Transverse colon (tissue), 4 donors: ENCODE data around the gene LPAR1. TPM values are rescaled to one million over a fixed set of nuclear protein-coding genes. Genes with fewer than 3 reads are reported as not detected.

Source experiments
- DNase-seq: peaks from one replicate; pipeline ENCODE4 v3.0.0-alpha.2; 2019
- H3K27ac ChIP-seq, 4 donors: fragments of 200-600 bp; sonication (generic); 2 replicates each; pipeline ENCODE4 v1.5.1; 2016 to 2018; ENCODE audit warnings: inconsistent platforms in 4 of 4
- H3K27me3 ChIP-seq: fragments of 200-600 bp; sonication (generic); 2 replicates; pipeline ENCODE4 v1.5.1; 2017; ENCODE audit warnings: inconsistent platforms
- H3K36me3 ChIP-seq, 4 donors: fragments of 200-600 bp; sonication (generic); 2 replicates each; pipeline ENCODE4 v1.5.1; 2017 to 2019; ENCODE audit warnings: inconsistent platforms in 4 of 4
- H3K4me1 ChIP-seq, 4 donors: fragments of 200-600 bp; sonication (generic); 2 replicates each; pipeline ENCODE4 v1.5.1; 2017 to 2020; ENCODE audit warnings: inconsistent platforms in 4 of 4
- H3K4me3 ChIP-seq, 4 donors: fragments of 200-600 bp; sonication (generic); 1 replicate in 1 of 4; 2 replicates in 3 of 4; pipeline versions ENCODE4 v1.5.1 to v1.6.1; 2017 to 2019; ENCODE audit warnings: inconsistent platforms in 4 of 4
- H3K9me3 ChIP-seq, 2 donors: fragments of 200-600 bp; sonication (generic); 2 replicates each; pipeline ENCODE4 v1.5.1; 2017 to 2019; ENCODE audit warnings: inconsistent platforms in 2 of 2
- CTCF ChIP-seq, 5 experiments: fragments of 200-600 bp in 3 of 5; fragments of 450-650 bp in 2 of 5; sonication (generic) in 3 of 5; IDR thresholded peaks; 1 replicate in 2 of 5; 2 replicates in 3 of 5; pipeline ENCODE4 v1.5.1; 2016 to 2017; ENCODE audit warnings: antibody characterized with exemption in 5 of 5, inconsistent platforms in 3 of 5, mild to moderate bottlenecking in 2 of 5, moderate library complexity in 1 of 5
- EP300 ChIP-seq: sonication (generic); formaldehyde crosslinking; IDR thresholded peaks from one replicate; pipeline ENCODE4 v1.6.1; 2017; ENCODE audit warnings: antibody characterized with exemption, low read depth
- POLR2A ChIP-seq: fragments of 450-650 bp; IDR thresholded peaks from one replicate; pipeline ENCODE4 v1.6.1; 2016; ENCODE audit warnings: antibody characterized with exemption, mild to moderate bottlenecking, moderate library complexity
- POLR2AphosphoS5 ChIP-seq, 3 donors: sonication (generic); formaldehyde crosslinking; IDR thresholded peaks; one replicate each; pipeline ENCODE4 v1.6.1; 2016; ENCODE audit warnings: antibody characterized with exemption in 3 of 3
- WGBS, 2 donors: methylation state at CpG; one replicate each; pipeline ENCODE4 v1.1.5; 2018; ENCODE audit warnings: low coverage in 1 of 2; 5-methylcytosine and 5-hydroxymethylcytosine counted together
- in situ Hi-C, 4 donors: fragments of 200-750 bp; cut with MboI; loops; one replicate each; pipeline versions ENCODE4 v1.15.0 to v1.15.1; 2017; ENCODE audit warnings: low sequenced_read_pairs in 3 of 4, low pct_ligation_motif_present in 1 of 4, low pct_unique_long_range_greater_than_20kb in 1 of 4
- intact Hi-C: fragments of 100-400 bp; cut with DNase I; formaldehyde crosslinking; loops from one replicate; pipeline ENCODE4 v1.15.1; 2023; ENCODE audit warnings: low total_unique reads
- total RNA-seq, 4 donors: library from RNA; depleted of rRNA; stranded (reverse); fragments of >200 nt; gene quantifications; one replicate each; pipeline ENCODE4 v1.1.0, GENCODE V29; 2016

LPAR1 gene
- total RNA-seq, 4 donors from 2014 or later: 27.1 to 34.4 (median 28.7) TPM

- H3K4me1 ChIP-seq: peaks cover 0 to 9% (median 0%) of the 10 kb centered on the region in 4 donors
- WGBS, 2 donors: 67 to 73% methylated on average over 1 to 7 of the region's 7 CpGs
- in situ Hi-C loops (no loop called here), intact Hi-C loops (no loop called here)
- no peaks in the 10 kb centered on the region for H3K36me3 ChIP-seq
- TF ChIP-seq POLR2A (no peak), POLR2AphosphoS5 (IDR thresholded peaks at IDR 0.05) (no peak), CTCF (IDR thresholded peaks at IDR 0.05) (no peak), EP300 (no peak)
- peak; percentile 16 for DNase-seq
- no peak overlapping the region for H3K4me3 ChIP-seq
- peak overlapping the region in 3 of 4 donors; percentile 9 to 33 (median 26) for H3K27ac ChIP-seq
- no peaks in the 10 kb centered on the region for H3K27me3 ChIP-seq
- H3K9me3 ChIP-seq: no peaks in the 10 kb centered on the region
Observed at GRCh38 chr9:110895147-110895905, 142.9 kb downstream of the LPAR1 start.

- Histone ChIP-seq H3K9me3 (no peaks in the 10 kb centered on the region), H3K4me1 (peaks cover 0 to 9% (median 0%) of the 10 kb centered on the region in 4 donors), H3K27me3 (no peaks in the 10 kb centered on the region), H3K27ac (peak overlapping the region in 3 of 4 donors; percentile 6 to 30 (median 9)), H3K36me3 (no peaks in the 10 kb centered on the region), H3K4me3 (no peak overlapping the region)
- 80 to 84% methylated on average over 4 to 5 of the region's 5 CpGs for WGBS, 2 donors
- in situ Hi-C loops (no loop called here), intact Hi-C loops (no loop called here)
- TF ChIP-seq POLR2A (no peak), CTCF (IDR thresholded peaks at IDR 0.05) (no peak), EP300 (no peak), POLR2AphosphoS5 (IDR thresholded peaks at IDR 0.05) (no peak)
- no peak for DNase-seq
Observed at GRCh38 chr9:110894731-110895130, 143.5 kb downstream of the LPAR1 start.

GRCh38 chr9:110892689-110893088 is 145.6 kb downstream of the LPAR1 start:
- Histone ChIP-seq H3K4me1 (peaks cover 0 to 9% (median 0%) of the 10 kb centered on the region in 4 donors), H3K27me3 (no peaks in the 10 kb centered on the region), H3K4me3 (no peak overlapping the region), H3K36me3 (no peaks in the 10 kb centered on the region), H3K9me3 (no peaks in the 10 kb centered on the region), H3K27ac (no peak overlapping the region)
- intact Hi-C loops (no loop called here), in situ Hi-C loops (no loop called here)
- TF ChIP-seq EP300 (no peak), CTCF (IDR thresholded peaks at IDR 0.05) (no peak), POLR2AphosphoS5 (IDR thresholded peaks at IDR 0.05) (no peak), POLR2A (no peak)
- WGBS, 2 donors: 97 to 100% methylated on average over 1 of the region's 1 CpG
- no peak for DNase-seq

GRCh38 chr9:110891760-110892159 is 146.5 kb downstream of the LPAR1 start:
- no peaks in the 10 kb centered on the region for H3K36me3 ChIP-seq
- in situ Hi-C loops (no loop called here), intact Hi-C loops (no loop called here)
- 83 to 100% methylated on average over 1 to 3 of the region's 3 CpGs for WGBS, 2 donors
- DNase-seq: no peak
- no peak overlapping the region for H3K27ac ChIP-seq
- no peaks in the 10 kb centered on the region for H3K27me3 ChIP-seq
- no peaks in the 10 kb centered on the region for H3K9me3 ChIP-seq
- H3K4me3 ChIP-seq: no peak overlapping the region
- H3K4me1 ChIP-seq: peaks cover 0 to 15% (median 1%) of the 10 kb centered on the region in 4 donors
- no peak for TF ChIP-seq CTCF (IDR thresholded peaks at IDR 0.05)
- no peak for TF ChIP-seq POLR2AphosphoS5 (IDR thresholded peaks at IDR 0.05)
- no peak for TF ChIP-seq POLR2A
- TF ChIP-seq EP300: no peak
